Uterus (tissue), 4 donors: ENCODE data around the gene DYNC1H1. TPM values are rescaled to one million over a fixed set of nuclear protein-coding genes. Genes with fewer than 3 reads are reported as not detected.

Experiments used
- DNase-seq, 2 donors: peaks; one replicate each; pipeline ENCODE4 v3.0.0-alpha.2; 2019 to 2020
- H3K27ac ChIP-seq, 2 donors: fragments of 200-600 bp; sonication (generic); 1 replicate in 1 of 2; 2 replicates in 1 of 2; pipeline ENCODE4 v1.5.1; 2016 to 2018
- H3K27me3 ChIP-seq, 2 donors: fragments of 200-600 bp; sonication (generic); one replicate each; pipeline ENCODE4 v1.5.1; 2018 to 2019; ENCODE audit warnings: control low read depth in 1 of 2
- H3K36me3 ChIP-seq, 2 donors: fragments of 200-600 bp; sonication (generic); one replicate each; pipeline ENCODE4 v1.5.1; 2019; ENCODE audit warnings: control low read depth in 1 of 2
- H3K4me1 ChIP-seq, 2 donors: fragments of 200-600 bp; sonication (generic); one replicate each; pipeline ENCODE4 v1.5.1; 2018 to 2019; ENCODE audit warnings: control low read depth in 1 of 2
- H3K4me3 ChIP-seq, 2 donors: fragments of 200-600 bp; sonication (generic); 1 replicate in 1 of 2; 2 replicates in 1 of 2; pipeline ENCODE4 v1.5.1; 2018 to 2019; ENCODE audit warnings: mild to moderate bottlenecking in 1 of 2
- H3K9me3 ChIP-seq, 2 donors: fragments of 200-600 bp; sonication (generic); one replicate each; pipeline ENCODE4 v1.5.1; 2019; ENCODE audit warnings: control low read depth in 1 of 2
- CTCF ChIP-seq, 4 experiments: fragments of 200-600 bp in 2 of 4; fragments of 450-650 bp in 2 of 4; sonication (generic) in 2 of 4; IDR thresholded peaks; one replicate each; pipeline ENCODE4 v1.5.1; 2016 to 2019; ENCODE audit warnings: antibody characterized with exemption in 4 of 4, mild to moderate bottlenecking in 2 of 4, moderate library complexity in 1 of 4
- POLR2A ChIP-seq, 2 donors: fragments of 450-650 bp; IDR thresholded peaks; one replicate each; pipeline ENCODE4 v1.6.1; 2016; ENCODE audit warnings: antibody characterized with exemption in 2 of 2, mild to moderate bottlenecking in 1 of 2, moderate library complexity in 1 of 2
- intact Hi-C: fragments of 100-400 bp; cut with DNase I; formaldehyde crosslinking; loops from one replicate; pipeline ENCODE4 v1.15.1; 2023; ENCODE audit warnings: low total_unique reads
- total RNA-seq, 4 donors: library from RNA; depleted of rRNA in 3 of 4; stranded (reverse); fragments of >200 nt in 3 of 4; gene quantifications; one replicate each; pipeline versions ENCODE4 v1.1.0 to v1.2.4, GENCODE V29; 2014 to 2023
- donor health status: DM: yes; HTN: yes; CAD: no.

The DYNC1H1 gene
- total RNA-seq, 4 donors from 2014 or later, result 251 to 634 (median 479) TPM

GRCh38 chr14:101918065-101918989 lies 46.0 kb upstream of the DYNC1H1 start:
- Histone ChIP-seq H3K4me3 (no peak overlapping the region), H3K4me1 (no peaks in the 10 kb centered on the region), H3K27ac (no peak overlapping the region), H3K9me3 (no peaks in the 10 kb centered on the region), H3K27me3 (no peaks in the 10 kb centered on the region), H3K36me3 (no peaks in the 10 kb centered on the region)
- TF ChIP-seq CTCF (IDR thresholded peaks at IDR 0.05), result no peak
- no peak for TF ChIP-seq POLR2A (IDR thresholded peaks at IDR 0.05)
- DNase-seq, result no peak
- intact Hi-C loops, result no loop called here

DNA sequence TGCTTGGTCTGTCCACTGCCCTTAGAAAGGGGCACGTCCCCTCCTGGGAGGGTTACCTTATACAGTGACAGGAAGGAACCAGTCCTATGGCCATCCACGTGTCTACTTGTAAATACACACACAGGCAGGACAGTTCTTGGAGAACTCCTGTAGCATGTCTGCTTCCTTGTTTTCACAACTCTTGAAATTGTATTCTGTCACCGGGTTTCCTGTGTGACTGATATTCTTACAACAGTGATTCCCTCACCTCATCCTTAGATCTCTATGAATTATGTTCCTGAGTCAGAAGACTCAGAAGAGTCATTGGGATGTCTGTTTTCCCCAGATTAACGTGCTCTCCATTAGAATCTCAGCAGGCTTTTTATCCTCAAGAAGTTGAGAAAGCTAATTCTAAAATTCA lies 44.1 kb upstream of the DYNC1H1 start:
- H3K4me1 ChIP-seq, result no peaks in the 10 kb centered on the region
- no peaks in the 10 kb centered on the region for H3K36me3 ChIP-seq
- no peaks in the 10 kb centered on the region for H3K9me3 ChIP-seq
- TF ChIP-seq CTCF (IDR thresholded peaks at IDR 0.05) (no peak), POLR2A (IDR thresholded peaks at IDR 0.05) (no peak)
- no peak overlapping the region for H3K4me3 ChIP-seq
- no peak for DNase-seq
- intact Hi-C loops, result no loop called here
- H3K27ac ChIP-seq, result no peak overlapping the region
- no peaks in the 10 kb centered on the region for H3K27me3 ChIP-seq

GRCh38 chr14:101922866-101923265 lies 41.5 kb upstream of the DYNC1H1 start:
- H3K4me3 ChIP-seq, result no peak overlapping the region
- TF ChIP-seq POLR2A (IDR thresholded peaks at IDR 0.05) (no peak), CTCF (IDR thresholded peaks at IDR 0.05) (no peak)
- H3K4me1 ChIP-seq, result no peaks in the 10 kb centered on the region
- H3K27me3 ChIP-seq, result no peaks in the 10 kb centered on the region
- intact Hi-C loops, result no loop called here
- DNase-seq, result no peak
- H3K9me3 ChIP-seq, result no peaks in the 10 kb centered on the region
- no peaks in the 10 kb centered on the region for H3K36me3 ChIP-seq
- no peak overlapping the region for H3K27ac ChIP-seq

DNA sequence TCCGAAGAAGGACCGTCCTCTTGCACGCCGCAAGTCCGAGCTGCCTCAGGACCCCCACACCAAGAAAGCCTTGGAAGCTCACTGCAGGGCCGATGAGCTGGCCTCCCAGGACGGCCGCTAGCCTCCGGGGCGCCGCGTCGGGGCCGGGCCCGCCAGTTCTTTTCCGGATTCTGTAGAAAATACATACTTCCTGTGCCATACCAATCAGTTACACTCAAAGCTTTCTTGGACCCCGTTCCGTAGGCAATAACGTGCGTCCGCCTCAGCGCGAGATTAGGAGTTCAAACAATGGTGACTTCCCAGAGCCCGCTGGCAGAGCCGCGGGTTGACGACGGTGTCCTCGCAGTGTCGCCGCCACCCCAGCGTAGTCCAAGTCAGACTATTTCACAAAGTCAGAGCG lies 39.2 kb upstream of the DYNC1H1 start:
- intact Hi-C loops, result no loop called here

DNA sequence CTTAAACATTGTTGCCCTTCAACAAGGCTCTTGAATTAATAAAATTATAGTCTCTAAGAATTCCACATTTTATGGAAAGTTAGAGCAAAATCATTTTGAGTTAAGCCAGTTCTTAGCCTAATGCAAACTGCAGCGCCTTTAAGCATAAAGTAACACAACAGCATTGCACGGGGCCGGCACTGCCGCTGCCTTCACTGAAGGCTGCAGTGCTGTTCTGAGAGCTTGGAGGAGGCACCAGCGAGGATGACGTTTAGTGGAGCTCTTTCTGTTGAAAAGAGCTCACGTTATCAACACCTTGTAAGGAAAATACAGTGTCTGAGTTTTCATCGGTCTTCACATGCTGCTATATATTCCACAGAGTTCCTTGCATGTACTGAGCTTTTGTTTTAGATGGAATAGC lies 38.3 kb upstream of the DYNC1H1 start:
- Histone ChIP-seq H3K27ac (peak overlapping the region in 1 of 2 donors; percentile 88), H3K9me3 (no peaks in the 10 kb centered on the region), H3K36me3 (no peaks in the 10 kb centered on the region), H3K4me3 (no peak overlapping the region), H3K4me1 (no peaks in the 10 kb centered on the region), H3K27me3 (no peaks in the 10 kb centered on the region)
- no peak for TF ChIP-seq CTCF (IDR thresholded peaks at IDR 0.05)
- DNase-seq, result no peak
- intact Hi-C loops, result no loop called here

More for the DNA sequence above, 39.2 kb upstream of the DYNC1H1 start:
- Histone ChIP-seq H3K27me3 (no peaks in the 10 kb centered on the region), H3K27ac (no peak overlapping the region), H3K4me3 (no peak overlapping the region), H3K36me3 (no peaks in the 10 kb centered on the region), H3K9me3 (no peaks in the 10 kb centered on the region), H3K4me1 (no peaks in the 10 kb centered on the region)
- no peak for TF ChIP-seq POLR2A (IDR thresholded peaks at IDR 0.05)
- no peak for DNase-seq
